Adrenal gland (tissue), 12 donors: ENCODE data around the gene SGIP1. TPM values are rescaled to one million over a fixed set of nuclear protein-coding genes. Genes with fewer than 3 reads are reported as not detected.

Experiments
- DNase-seq, 7 donors: peaks; one replicate each; pipeline ENCODE4 v3.0.0-alpha.2; 2019 to 2020
- H3K27ac ChIP-seq, 5 donors: fragments of 200-600 bp; sonication (generic) in 4 of 5; 1 replicate in 3 of 5; 2 replicates in 2 of 5; pipeline versions ENCODE4 v1.5.1 to v1.8.0; 2016 to 2020; ENCODE audit warnings: mild to moderate bottlenecking in 1 of 5
- H3K27me3 ChIP-seq: fragments of 200-600 bp; 2 replicates; pipeline ENCODE4 v1.8.0; 2021
- H3K36me3 ChIP-seq, 2 donors: fragments of 200-600 bp; replicated peaks in 1 of 2; 1 replicate in 1 of 2; 2 replicates in 1 of 2; pipeline versions ENCODE4 v1.5.1 to v1.8.0; 2018 to 2022
- H3K4me1 ChIP-seq, 2 donors: fragments of 200-600 bp; replicated peaks in 1 of 2; 1 replicate in 1 of 2; 2 replicates in 1 of 2; pipeline versions ENCODE4 v1.5.1 to v1.8.0; 2018 to 2021
- H3K4me3 ChIP-seq, 4 donors: fragments of 200-600 bp; sonication (generic) in 3 of 4; one replicate each; pipeline ENCODE4 v1.5.1; 2016 to 2018
- H3K9me3 ChIP-seq, 3 donors: fragments of 200-600 bp; sonication (generic) in 1 of 3; replicated peaks in 1 of 3; 1 replicate in 2 of 3; 2 replicates in 1 of 3; pipeline versions ENCODE4 v1.5.1 to v1.8.0; 2016 to 2021
- CTCF ChIP-seq, 6 experiments: fragments of 450-650 bp in 4 of 6; fragments of 200-600 bp in 2 of 6; sonication (generic) in 1 of 6; IDR thresholded peaks; 1 replicate in 5 of 6; 2 replicates in 1 of 6; pipeline versions ENCODE4 v1.5.1 to v1.8.0; 2016 to 2021; ENCODE audit warnings: antibody characterized with exemption in 6 of 6, mild to moderate bottlenecking in 2 of 6, moderate library complexity in 1 of 6
- POLR2A ChIP-seq, 2 donors: fragments of 450-650 bp; IDR thresholded peaks; one replicate each; pipeline ENCODE4 v1.6.1; 2017; ENCODE audit warnings: antibody characterized with exemption in 2 of 2, mild to moderate bottlenecking in 2 of 2, moderate library complexity in 1 of 2
- WGBS, 4 donors: extraction: QIAGEN DNeasy Blood & Tissue Kit in 2 of 4; methylation state at CpG; one replicate each; pipeline versions ENCODE4 v1.1.5 to v1.1.7; 2013 to 2017; 5-methylcytosine and 5-hydroxymethylcytosine counted together
- intact Hi-C, 2 donors: fragments of 100-400 bp; cut with DNase I; formaldehyde crosslinking; loops; one replicate each; pipeline versions ENCODE4 v1.14.1 to v1.15.0; 2022 to 2023
- polyA plus RNA-seq, 3 donors: library from polyadenylated mRNA; stranded (reverse); fragments of 200-250 nt in 2 of 3; fragments of 350-450 nt in 1 of 3; fragmentation: Illumina TruSeq in 1 of 3; extraction: RNeasy Lipid Tissue Mini Kit (QIAGEN cat#74804) in 1 of 3; gene quantifications; one replicate each; pipeline ENCODE4 v1.2.3, GENCODE V29; 2013 to 2014
- total RNA-seq, 9 donors: library from RNA; depleted of rRNA in 4 of 9; stranded (reverse); fragments of >200 nt in 4 of 9; fragments of 120-200 nt in 1 of 9; fragmentation: NEBNext Ultra II Directional in 1 of 9; extraction: Animal tissue kit (Norgen Biotek cat#: 25700) in 1 of 9; gene quantifications; one replicate each; pipeline versions ENCODE4 v1.1.0 to v1.2.4, GENCODE V29; 2013 to 2023
- donor health status: healthy with polysubstance abuse.
- donor health status: Bipolar disorder and iron deficiency.
- donor health status: DM: yes; HTN: yes; CAD: no.
- donor health status: DM: no; HTN: no; CAD: no.
- donor health status: DM: no; HTN: no; CAD: no.
- donor health status: DM: yes; HTN: yes; CAD: no.

The SGIP1 gene
- total and polyA plus RNA-seq, 12 donors, result 0.52 to 8.4 (median 1.9) TPM; not detected in 1

GRCh38 chr1:66490816-66491215 is 43.1 kb upstream of the SGIP1 start:
- Histone ChIP-seq H3K4me3 (no peak overlapping the region), H3K36me3 (no peaks in the 10 kb centered on the region), H3K27ac (peak overlapping the region in 1 of 5 donors; percentile 31), H3K27me3 (no peaks in the 10 kb centered on the region), H3K4me1 (no peaks in the 10 kb centered on the region), H3K9me3 (no peaks in the 10 kb centered on the region)
- peak in 1 of 7 donors; percentile 11 for DNase-seq
- no peak for TF ChIP-seq CTCF (IDR thresholded peaks at IDR 0.05)
- no peak for TF ChIP-seq POLR2A (IDR thresholded peaks at IDR 0.05)
- 48 to 68% (median 62%) methylated on average over 2 of the region's 2 CpGs for WGBS, 4 donors
- intact Hi-C loops, result no loop called here

- no peak overlapping the region for H3K4me3 ChIP-seq
- H3K27me3 ChIP-seq, result no peaks in the 10 kb centered on the region
- no peaks in the 10 kb centered on the region for H3K9me3 ChIP-seq
- 73 to 89% (median 78%) methylated on average over 1 of the region's 1 CpG for WGBS, 4 donors
- no peaks in the 10 kb centered on the region for H3K4me1 ChIP-seq
- DNase-seq, result no peak
- TF ChIP-seq POLR2A (IDR thresholded peaks at IDR 0.05) (no peak), CTCF (IDR thresholded peaks at IDR 0.05) (no peak)
- H3K27ac ChIP-seq, result no peak overlapping the region
- no peaks in the 10 kb centered on the region for H3K36me3 ChIP-seq
- intact Hi-C loops, result no loop called here
Observed at GRCh38 chr1:66492424-66492823, 41.5 kb upstream of the SGIP1 start.

GRCh38 chr1:66493731-66494130 is 40.2 kb upstream of the SGIP1 start:
- Histone ChIP-seq H3K9me3 (no peaks in the 10 kb centered on the region), H3K27me3 (no peaks in the 10 kb centered on the region), H3K36me3 (no peaks in the 10 kb centered on the region), H3K4me1 (no peaks in the 10 kb centered on the region), H3K4me3 (no peak overlapping the region), H3K27ac (no peak overlapping the region)
- TF ChIP-seq CTCF (IDR thresholded peaks at IDR 0.05) (no peak), POLR2A (IDR thresholded peaks at IDR 0.05) (no peak)
- WGBS, 4 donors, result 85 to 96% (median 92%) methylated on average over 2 of the region's 2 CpGs
- no peak for DNase-seq
- intact Hi-C loops, result no loop called here

- H3K27me3 ChIP-seq, result no peaks in the 10 kb centered on the region
- 74 to 83% (median 76%) methylated on average over 1 of the region's 1 CpG for whole genome bisulfite sequencing, 4 donors
- no peaks in the 10 kb centered on the region for H3K9me3 ChIP-seq
- no peak overlapping the region for H3K4me3 ChIP-seq
- no peak for TF ChIP-seq CTCF (IDR thresholded peaks at IDR 0.05)
- no peak for TF ChIP-seq POLR2A (IDR thresholded peaks at IDR 0.05)
- no peaks in the 10 kb centered on the region for H3K36me3 ChIP-seq
- H3K27ac ChIP-seq, result no peak overlapping the region
- intact Hi-C loops, result no loop called here
- H3K4me1 ChIP-seq, result no peaks in the 10 kb centered on the region
- no peak for DNase-seq
Observed at GRCh38 chr1:66494482-66494881, 39.5 kb upstream of the SGIP1 start.
